LNCaP clone FGC (cell line): ENCODE data around the gene IDH3B.

Experiments
- DNase-seq: peaks from one replicate; pipeline ENCODE4 v3.0.0-alpha.2; 2011; ENCODE audit warnings: low read depth
- H3K4me3 ChIP-seq: 2 replicates; pipeline ENCODE4 v1.5.1; 2011; ENCODE audit warnings: mild to moderate bottlenecking, low read depth, low read length, control low read depth
- CTCF ChIP-seq: IDR thresholded peaks from 2 replicates; pipeline ENCODE4 v1.5.1; 2012; ENCODE audit warnings: mild to moderate bottlenecking; ENCODE audit not compliant: control insufficient read depth, insufficient read depth; ENCODE audit errors: extremely low read depth

Gene IDH3B

GRCh38 chr20:2657241-2657640 is 6.8 kb downstream of the IDH3B start:
- TF ChIP-seq CTCF, result no peak
- no peak overlapping the region for H3K4me3 ChIP-seq
- DNase-seq, result no peak

DNA sequence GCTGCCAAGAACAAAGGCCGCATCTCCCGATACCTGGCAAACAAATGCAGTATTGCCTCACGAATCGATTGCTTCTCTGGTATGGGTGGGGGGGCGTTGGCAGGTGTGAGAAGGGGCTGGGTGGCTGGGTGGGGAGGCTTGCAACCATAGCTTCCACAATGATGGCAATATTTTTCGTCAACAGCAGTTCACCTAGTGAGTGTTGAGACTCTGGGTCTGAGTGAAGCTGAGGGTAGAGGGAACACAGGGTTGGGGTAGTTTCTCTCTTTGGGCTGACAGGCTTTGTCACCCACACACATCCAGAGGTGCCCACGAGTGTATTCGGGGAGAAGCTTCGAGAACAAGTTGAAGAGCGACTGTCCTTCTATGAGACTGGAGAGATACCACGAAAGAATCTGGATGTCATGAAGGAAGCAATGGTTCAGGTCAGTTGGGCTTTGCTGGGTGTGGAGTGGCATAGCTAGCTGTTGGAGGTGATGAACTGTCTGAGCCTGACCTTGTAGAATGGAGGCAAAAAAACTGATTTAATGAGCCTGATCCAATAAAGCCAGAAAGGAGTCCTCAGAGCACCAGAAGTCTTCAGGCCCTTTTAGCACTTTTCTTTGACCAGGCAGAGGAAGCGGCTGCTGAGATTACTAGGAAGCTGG is 7.4 kb downstream of the IDH3B start:
- TF ChIP-seq CTCF, result no peak
- H3K4me3 ChIP-seq, result no peak overlapping the region
- no peak for DNase-seq

GRCh38 chr20:2655331-2656116 is 8.5 kb downstream of the IDH3B start:
- no peak overlapping the region for H3K4me3 ChIP-seq
- DNase-seq, result no peak
- TF ChIP-seq CTCF, result no peak

GRCh38 chr20:2654831-2655230 is 9.2 kb downstream of the IDH3B start:
- peak overlapping the region; percentile 89; the same call in 1 of the 2 replicates for H3K4me3 ChIP-seq
- no peak for DNase-seq
- no peak for TF ChIP-seq CTCF

DNA sequence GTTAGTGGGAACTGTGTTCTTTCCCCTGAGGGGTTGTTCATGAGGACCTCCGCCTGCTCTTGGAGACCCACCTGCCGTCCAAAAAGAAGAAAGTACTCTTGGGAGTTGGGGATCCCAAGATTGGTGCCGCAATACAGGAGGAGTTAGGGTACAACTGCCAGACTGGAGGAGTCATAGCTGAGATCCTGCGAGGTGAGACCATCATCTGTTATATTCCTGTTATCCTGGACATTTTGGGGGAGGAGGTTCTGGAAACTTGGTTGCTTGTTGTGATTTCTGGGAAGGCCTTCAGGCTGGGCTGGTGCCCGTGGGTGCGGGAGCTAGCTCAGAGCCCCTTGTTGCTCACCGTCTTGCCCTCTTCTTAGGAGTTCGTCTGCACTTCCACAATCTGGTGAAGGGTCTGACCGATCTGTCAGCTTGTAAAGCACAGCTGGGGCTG is 9.6 kb downstream of the IDH3B start:
- no peak for TF ChIP-seq CTCF
- DNase-seq, result no peak
- H3K4me3 ChIP-seq, result peak overlapping the region; percentile 89

GRCh38 chr20:2653556-2654383 is 10.2 kb downstream of the IDH3B start:
- DNase-seq, result no peak
- peak overlapping the region; percentile 89 for H3K4me3 ChIP-seq
- TF ChIP-seq CTCF, result no peak
